Adrenal gland (tissue), 12 donors: ENCODE measurements around the gene SPRED2. TPM values are rescaled to one million over a fixed set of nuclear protein-coding genes. Genes with fewer than 3 reads are reported as not detected.

Experiments used
- DNase-seq, 7 donors: peaks; one replicate each; pipeline ENCODE4 v3.0.0-alpha.2; 2019 to 2020
- H3K27ac ChIP-seq, 5 donors: fragments of 200-600 bp; sonication (generic) in 4 of 5; 1 replicate in 3 of 5; 2 replicates in 2 of 5; pipeline versions ENCODE4 v1.5.1 to v1.8.0; 2016 to 2020; ENCODE audit warnings: mild to moderate bottlenecking in 1 of 5
- H3K27me3 ChIP-seq: fragments of 200-600 bp; 2 replicates; pipeline ENCODE4 v1.8.0; 2021
- H3K36me3 ChIP-seq, 2 donors: fragments of 200-600 bp; replicated peaks in 1 of 2; 1 replicate in 1 of 2; 2 replicates in 1 of 2; pipeline versions ENCODE4 v1.5.1 to v1.8.0; 2018 to 2022
- H3K4me1 ChIP-seq, 2 donors: fragments of 200-600 bp; replicated peaks in 1 of 2; 1 replicate in 1 of 2; 2 replicates in 1 of 2; pipeline versions ENCODE4 v1.5.1 to v1.8.0; 2018 to 2021
- H3K4me3 ChIP-seq, 4 donors: fragments of 200-600 bp; sonication (generic) in 3 of 4; one replicate each; pipeline ENCODE4 v1.5.1; 2016 to 2018
- H3K9me3 ChIP-seq, 3 donors: fragments of 200-600 bp; sonication (generic) in 1 of 3; replicated peaks in 1 of 3; 1 replicate in 2 of 3; 2 replicates in 1 of 3; pipeline versions ENCODE4 v1.5.1 to v1.8.0; 2016 to 2021
- POLR2A ChIP-seq, 2 donors: fragments of 450-650 bp; IDR thresholded peaks; one replicate each; pipeline ENCODE4 v1.6.1; 2017; ENCODE audit warnings: antibody characterized with exemption in 2 of 2, mild to moderate bottlenecking in 2 of 2, moderate library complexity in 1 of 2
- WGBS, 4 donors: extraction: QIAGEN DNeasy Blood & Tissue Kit in 2 of 4; methylation state at CpG; one replicate each; pipeline versions ENCODE4 v1.1.5 to v1.1.7; 2013 to 2017; 5-methylcytosine and 5-hydroxymethylcytosine counted together
- intact Hi-C, 2 donors: fragments of 100-400 bp; cut with DNase I; formaldehyde crosslinking; loops; one replicate each; pipeline versions ENCODE4 v1.14.1 to v1.15.0; 2022 to 2023
- polyA plus RNA-seq, 3 donors: library from polyadenylated mRNA; stranded (reverse); fragments of 200-250 nt in 2 of 3; fragments of 350-450 nt in 1 of 3; fragmentation: Illumina TruSeq in 1 of 3; extraction: RNeasy Lipid Tissue Mini Kit (QIAGEN cat#74804) in 1 of 3; gene quantifications; one replicate each; pipeline ENCODE4 v1.2.3, GENCODE V29; 2013 to 2014
- total RNA-seq, 9 donors: library from RNA; depleted of rRNA in 4 of 9; stranded (reverse); fragments of >200 nt in 4 of 9; fragments of 120-200 nt in 1 of 9; fragmentation: NEBNext Ultra II Directional in 1 of 9; extraction: Animal tissue kit (Norgen Biotek cat#: 25700) in 1 of 9; gene quantifications; one replicate each; pipeline versions ENCODE4 v1.1.0 to v1.2.4, GENCODE V29; 2013 to 2023
- TF ChIP-seq, protein P1 (sequence below), 6 experiments: fragments of 450-650 bp in 4 of 6; fragments of 200-600 bp in 2 of 6; sonication (generic) in 1 of 6; IDR thresholded peaks; 1 replicate in 5 of 6; 2 replicates in 1 of 6; pipeline versions ENCODE4 v1.5.1 to v1.8.0; 2016 to 2021; ENCODE audit warnings: antibody characterized with exemption in 6 of 6, mild to moderate bottlenecking in 2 of 6, moderate library complexity in 1 of 6
- donor health status: healthy with polysubstance abuse.
- donor health status: Bipolar disorder and iron deficiency.
- donor health status: DM: yes; HTN: yes; CAD: no.
- donor health status: DM: no; HTN: no; CAD: no.
- donor health status: DM: no; HTN: no; CAD: no.
- donor health status: DM: yes; HTN: yes; CAD: no.

The SPRED2 gene
- total and polyA plus RNA-seq, 12 donors = 5.2 to 28.4 (median 16.0) TPM

DNA sequence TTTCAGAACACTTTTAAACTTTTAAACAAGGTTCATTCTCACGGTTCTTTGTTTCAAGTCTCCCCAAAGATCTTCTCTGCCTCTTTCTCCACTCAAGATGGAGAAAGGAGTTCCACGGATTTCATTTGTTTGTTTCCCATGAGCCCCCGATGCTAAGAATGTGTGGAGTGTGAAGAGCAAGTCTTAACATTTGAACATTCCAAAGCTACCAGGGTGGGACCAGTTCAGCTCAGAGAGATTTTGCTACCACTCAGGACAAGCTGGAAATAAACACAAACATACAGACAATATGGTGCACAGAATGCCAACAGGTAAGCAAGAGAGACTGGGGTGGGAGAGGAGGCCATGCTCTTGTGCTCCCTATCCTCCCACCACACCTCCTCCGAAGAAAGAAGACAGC is 56.7 kb downstream of the SPRED2 start:
- no peak overlapping the region for H3K4me3 ChIP-seq
- intact Hi-C loops = no loop called here
- WGBS, 4 donors = 86 to 90% (median 87%) methylated on average over 4 of the region's 4 CpGs
- no peaks in the 10 kb centered on the region for H3K9me3 ChIP-seq
- peaks cover 0 to 24% of the 10 kb centered on the region in 2 donors for H3K4me1 ChIP-seq
- H3K27ac ChIP-seq = no peak overlapping the region
- no peaks in the 10 kb centered on the region for H3K36me3 ChIP-seq
- TF ChIP-seq POLR2A (IDR thresholded peaks at IDR 0.05) = no peak
- TF ChIP-seq, protein P1, sequence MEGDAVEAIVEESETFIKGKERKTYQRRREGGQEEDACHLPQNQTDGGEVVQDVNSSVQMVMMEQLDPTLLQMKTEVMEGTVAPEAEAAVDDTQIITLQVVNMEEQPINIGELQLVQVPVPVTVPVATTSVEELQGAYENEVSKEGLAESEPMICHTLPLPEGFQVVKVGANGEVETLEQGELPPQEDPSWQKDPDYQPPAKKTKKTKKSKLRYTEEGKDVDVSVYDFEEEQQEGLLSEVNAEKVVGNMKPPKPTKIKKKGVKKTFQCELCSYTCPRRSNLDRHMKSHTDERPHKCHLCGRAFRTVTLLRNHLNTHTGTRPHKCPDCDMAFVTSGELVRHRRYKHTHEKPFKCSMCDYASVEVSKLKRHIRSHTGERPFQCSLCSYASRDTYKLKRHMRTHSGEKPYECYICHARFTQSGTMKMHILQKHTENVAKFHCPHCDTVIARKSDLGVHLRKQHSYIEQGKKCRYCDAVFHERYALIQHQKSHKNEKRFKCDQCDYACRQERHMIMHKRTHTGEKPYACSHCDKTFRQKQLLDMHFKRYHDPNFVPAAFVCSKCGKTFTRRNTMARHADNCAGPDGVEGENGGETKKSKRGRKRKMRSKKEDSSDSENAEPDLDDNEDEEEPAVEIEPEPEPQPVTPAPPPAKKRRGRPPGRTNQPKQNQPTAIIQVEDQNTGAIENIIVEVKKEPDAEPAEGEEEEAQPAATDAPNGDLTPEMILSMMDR (IDR thresholded peaks at IDR 0.05) = no peak
- no peaks in the 10 kb centered on the region for H3K27me3 ChIP-seq
- DNase-seq = no peak

DNA sequence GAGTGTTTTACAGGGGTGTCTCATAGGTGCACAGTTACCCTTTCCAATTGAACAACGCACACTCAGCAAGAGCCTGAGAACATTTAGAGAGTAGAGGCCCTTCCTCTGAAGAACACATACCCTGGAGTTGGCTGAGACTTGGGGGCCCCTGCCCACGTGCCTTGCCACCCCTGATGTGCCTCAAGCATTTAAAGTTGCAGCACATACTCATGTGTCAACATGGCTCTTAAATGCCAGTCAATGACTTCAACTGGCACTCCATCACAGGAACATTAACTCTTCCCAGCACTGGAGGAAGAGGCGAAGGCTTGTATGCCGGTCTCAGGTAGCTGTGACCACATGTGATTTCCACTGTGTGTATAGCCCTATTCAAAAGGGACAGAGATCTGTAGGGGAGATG is 57.4 kb downstream of the SPRED2 start:
- DNase-seq = no peak
- WGBS, 4 donors = 96 to 100% (median 97%) methylated on average over 4 of the region's 4 CpGs
- Histone ChIP-seq H3K4me1 (peaks cover 0 to 19% of the 10 kb centered on the region in 2 donors), H3K9me3 (no peaks in the 10 kb centered on the region), H3K27ac (no peak overlapping the region), H3K4me3 (no peak overlapping the region), H3K27me3 (no peaks in the 10 kb centered on the region), H3K36me3 (no peaks in the 10 kb centered on the region)
- intact Hi-C loops = no loop called here
- TF ChIP-seq, protein P1 (IDR thresholded peaks at IDR 0.05) = no peak
- TF ChIP-seq POLR2A (IDR thresholded peaks at IDR 0.05) = no peak

DNA sequence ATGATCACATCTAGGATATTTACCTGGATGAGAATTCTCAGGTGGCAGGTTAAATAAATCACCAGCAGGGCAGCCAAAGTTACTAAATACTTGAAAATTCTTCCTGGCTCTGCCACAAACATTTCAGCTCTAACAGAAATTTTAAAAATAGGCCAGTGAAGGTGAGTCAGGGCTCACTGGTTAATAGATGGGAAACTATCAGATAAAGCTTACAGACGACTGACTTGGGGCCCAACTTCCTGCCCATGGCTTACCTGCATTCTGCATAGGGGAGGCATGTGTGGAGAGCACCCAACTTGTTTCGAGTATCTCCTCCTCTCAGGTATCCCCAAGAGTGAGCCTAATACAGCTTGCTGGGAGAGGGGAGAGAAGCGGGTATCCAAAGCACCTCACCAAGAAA is 57.8 kb downstream of the SPRED2 start:
- TF ChIP-seq, protein P1 (IDR thresholded peaks at IDR 0.05) = no peak
- no peak for TF ChIP-seq POLR2A (IDR thresholded peaks at IDR 0.05)
- Histone ChIP-seq H3K27me3 (no peaks in the 10 kb centered on the region), H3K9me3 (no peaks in the 10 kb centered on the region), H3K36me3 (no peaks in the 10 kb centered on the region), H3K4me3 (no peak overlapping the region), H3K4me1 (peaks cover 0 to 14% of the 10 kb centered on the region in 2 donors), H3K27ac (no peak overlapping the region)
- DNase-seq = no peak
- 74 to 80% (median 78%) methylated on average over 3 of the region's 3 CpGs for WGBS, 4 donors
- intact Hi-C loops = no loop called here

DNA sequence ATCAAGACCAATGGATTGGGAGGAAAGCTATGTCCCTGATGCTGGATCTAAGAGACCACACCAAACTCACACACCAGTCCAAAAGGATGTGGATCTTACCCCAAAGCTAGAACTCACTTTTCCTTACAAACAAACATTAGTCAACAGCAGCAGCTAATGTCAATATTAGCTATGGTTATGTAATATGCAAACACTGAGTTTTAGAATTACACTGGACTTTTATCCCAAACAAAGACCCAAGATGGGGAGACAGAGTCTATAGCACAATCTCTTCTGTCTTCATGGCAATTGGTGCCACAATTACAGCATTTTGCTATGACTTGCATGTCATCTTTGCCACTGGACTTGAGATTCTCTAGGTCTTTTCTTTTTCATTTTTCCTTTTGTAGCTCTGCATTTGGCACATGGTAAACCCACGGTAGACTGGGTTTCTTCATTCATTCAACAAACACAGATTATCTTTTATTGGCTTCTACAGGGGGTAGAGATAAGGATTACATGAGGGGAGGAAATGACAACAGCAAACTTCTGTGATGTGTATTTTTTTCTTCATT is 59.0 kb downstream of the SPRED2 start:
- H3K27me3 ChIP-seq = no peaks in the 10 kb centered on the region
- no peak overlapping the region for H3K4me3 ChIP-seq
- DNase-seq = no peak
- peaks cover 0 to 12% of the 10 kb centered on the region in 2 donors for H3K4me1 ChIP-seq
- H3K27ac ChIP-seq = no peak overlapping the region
- 68 to 85% (median 79%) methylated on average over 1 of the region's 1 CpG for WGBS, 4 donors
- H3K36me3 ChIP-seq = no peaks in the 10 kb centered on the region
- no peaks in the 10 kb centered on the region for H3K9me3 ChIP-seq
- TF ChIP-seq, protein P1 (IDR thresholded peaks at IDR 0.05) = no peak
- TF ChIP-seq POLR2A (IDR thresholded peaks at IDR 0.05) = no peak
- intact Hi-C loops = no loop called here
